ENCODE data around the gene NOS1AP. TPM values are rescaled to one million over a fixed set of nuclear protein-coding genes. Genes with fewer than 3 reads are reported as not detected.
"Not testable (repeated sequence)": the region's sequence is repeated elsewhere in the genome, so short reads cannot be mapped to it uniquely, and the experiment has no call there.

NOS1AP gene
- total RNA-seq, 1 donor from 2014 or later, result 20.7 TPM

- DNase-seq (ENCODE audit: low spot score), result no peak
Measured at GRCh38 chr1:162169031-162169790, 99.7 kb downstream of the NOS1AP start.

- no peak for DNase-seq (ENCODE audit: low spot score)
Measured at GRCh38 chr1:162171111-162171510, 101.6 kb downstream of the NOS1AP start.

- DNase-seq (ENCODE audit: low spot score), result no peak
Measured at GRCh38 chr1:162172311-162173102, 103.0 kb downstream of the NOS1AP start.

GRCh38 chr1:162173607-162174006, 104.1 kb downstream of the NOS1AP start:
- not testable (repeated sequence) for DNase-seq (ENCODE audit: low spot score)

- DNase-seq (ENCODE audit: low spot score), result not testable (repeated sequence)
Measured at GRCh38 chr1:162174027-162174426, 104.5 kb downstream of the NOS1AP start.

GRCh38 chr1:162175379-162176081, 106.0 kb downstream of the NOS1AP start:
- DNase-seq (ENCODE audit: low spot score), result no peak

- no peak for DNase-seq (ENCODE audit: low spot score)
Measured at GRCh38 chr1:162177126-162177525, 107.6 kb downstream of the NOS1AP start.

- no peak for DNase-seq (ENCODE audit: low spot score)
Measured at GRCh38 chr1:162178432-162178831, 108.9 kb downstream of the NOS1AP start.

GRCh38 chr1:162179121-162179520, 109.6 kb downstream of the NOS1AP start:
- DNase-seq (ENCODE audit: low spot score), result no peak

- no peak for DNase-seq (ENCODE audit: low spot score)
Measured at GRCh38 chr1:162180813-162181212, 111.3 kb downstream of the NOS1AP start.

GRCh38 chr1:162182090-162182489, 112.6 kb downstream of the NOS1AP start:
- no peak for DNase-seq (ENCODE audit: low spot score)

- no peak for DNase-seq (ENCODE audit: low spot score)
Measured at GRCh38 chr1:162185314-162186025, 116.0 kb downstream of the NOS1AP start.

- no peak for DNase-seq (ENCODE audit: low spot score)
Measured at GRCh38 chr1:162186026-162186374, 116.5 kb downstream of the NOS1AP start.

- DNase-seq (ENCODE audit: low spot score), result no peak
Measured at GRCh38 chr1:162186406-162186805, 116.9 kb downstream of the NOS1AP start.

GRCh38 chr1:162187687-162188276, 118.3 kb downstream of the NOS1AP start:
- no peak for DNase-seq (ENCODE audit: low spot score)

- DNase-seq (ENCODE audit: low spot score), result no peak
Measured at GRCh38 chr1:162189345-162189744, 119.9 kb downstream of the NOS1AP start.

GRCh38 chr1:162191396-162192305, 122.2 kb downstream of the NOS1AP start:
- DNase-seq (ENCODE audit: low spot score), result no peak

GRCh38 chr1:162192306-162192678, 122.8 kb downstream of the NOS1AP start:
- no peak for DNase-seq (ENCODE audit: low spot score)

GRCh38 chr1:162192763-162193162, 123.3 kb downstream of the NOS1AP start:
- DNase-seq (ENCODE audit: low spot score), result no peak

- no peak for DNase-seq (ENCODE audit: low spot score)
Measured at GRCh38 chr1:162193221-162193620, 123.7 kb downstream of the NOS1AP start.

Measured in mucosa of gallbladder (tissue), 1 donor.